ENCODE measurements around the gene HDGF. TPM values are rescaled to one million over a fixed set of nuclear protein-coding genes. Genes with fewer than 3 reads are reported as not detected.

Gene HDGF
- total and polyA plus RNA-seq, 9 of the 15 experiments (the other 6 are each of a cell fraction or from before 2014, with no cell fraction given) = 38.8 to 601 (median 400) TPM

DNA sequence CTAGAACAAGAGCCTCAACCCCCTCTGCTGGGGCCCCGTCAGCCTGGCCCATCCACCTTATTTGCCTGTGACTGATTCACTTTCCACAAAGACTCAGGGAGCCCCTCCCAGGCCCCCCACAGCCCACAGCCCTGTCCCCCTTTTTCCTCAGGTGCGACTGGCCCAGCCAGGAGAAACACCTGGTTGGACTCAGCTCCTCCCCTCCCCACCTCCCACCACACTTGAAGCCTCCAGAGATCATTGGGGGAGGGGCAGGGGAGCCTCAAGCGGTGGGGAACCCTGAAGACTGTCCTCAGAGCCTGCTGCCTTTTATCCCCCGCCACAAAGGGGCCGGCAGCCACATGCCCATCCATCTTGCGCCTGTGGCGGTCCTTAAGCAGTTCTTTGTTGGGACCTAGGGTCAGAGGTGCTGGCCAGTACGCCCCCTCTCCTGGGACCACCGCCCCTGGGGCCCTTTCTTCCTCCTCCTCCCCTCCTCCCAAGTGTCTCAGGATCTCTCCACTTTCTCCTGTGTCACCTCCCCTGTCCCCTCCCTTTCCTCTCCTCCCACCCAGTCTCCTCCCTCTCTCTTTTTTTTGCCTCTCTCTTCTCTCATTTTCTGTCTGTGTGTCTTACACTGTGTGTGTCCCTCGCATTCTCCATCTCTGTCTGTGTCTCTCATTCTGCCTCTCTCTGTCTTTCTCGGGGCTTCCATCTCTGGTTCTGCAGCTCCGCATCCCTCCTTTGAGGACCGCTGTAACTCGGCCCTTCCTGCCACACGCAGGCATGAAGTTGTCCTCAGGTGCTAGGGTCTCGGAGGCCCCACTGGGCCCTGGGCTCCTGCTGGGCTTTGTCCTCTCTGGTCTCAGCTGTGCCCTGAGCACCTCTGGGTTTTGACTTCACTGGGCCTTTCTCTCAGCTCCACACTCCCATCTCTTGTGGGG, 58.3 kb downstream of the HDGF start (continued):
- TF ChIP-seq COPS2 (conservative IDR thresholded peaks at IDR 0.05) = no peak
- TF ChIP-seq ZNF3 (CRISPR knock-in tag; IDR thresholded peaks at IDR 0.05) = no peak
- no peak for TF ChIP-seq HNRNPH1 (optimal IDR thresholded peaks at IDR 0.05; ENCODE audit: low read depth, low read length)
- TF ChIP-seq SMARCC2 (IDR thresholded peaks at IDR 0.05; ENCODE audit: low read depth) = no peak; the same call in 1 of the 2 replicates
- TF ChIP-seq, protein P1, sequence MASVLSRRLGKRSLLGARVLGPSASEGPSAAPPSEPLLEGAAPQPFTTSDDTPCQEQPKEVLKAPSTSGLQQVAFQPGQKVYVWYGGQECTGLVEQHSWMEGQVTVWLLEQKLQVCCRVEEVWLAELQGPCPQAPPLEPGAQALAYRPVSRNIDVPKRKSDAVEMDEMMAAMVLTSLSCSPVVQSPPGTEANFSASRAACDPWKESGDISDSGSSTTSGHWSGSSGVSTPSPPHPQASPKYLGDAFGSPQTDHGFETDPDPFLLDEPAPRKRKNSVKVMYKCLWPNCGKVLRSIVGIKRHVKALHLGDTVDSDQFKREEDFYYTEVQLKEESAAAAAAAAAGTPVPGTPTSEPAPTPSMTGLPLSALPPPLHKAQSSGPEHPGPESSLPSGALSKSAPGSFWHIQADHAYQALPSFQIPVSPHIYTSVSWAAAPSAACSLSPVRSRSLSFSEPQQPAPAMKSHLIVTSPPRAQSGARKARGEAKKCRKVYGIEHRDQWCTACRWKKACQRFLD (CRISPR knock-in tag; IDR thresholded peaks at IDR 0.05) = peak; percentile 74; the same call in 1 of the 2 replicates
- TF ChIP-seq NFYB (IDR thresholded peaks at IDR 0.05; ENCODE audit: extremely low read depth, insufficient read length) = no peak
- TF ChIP-seq GATAD2B (IDR thresholded peaks at IDR 0.05; ENCODE audit: borderline replicate concordance) = no peak; the same call in 1 of the 2 replicates
- TF ChIP-seq, protein P2, sequence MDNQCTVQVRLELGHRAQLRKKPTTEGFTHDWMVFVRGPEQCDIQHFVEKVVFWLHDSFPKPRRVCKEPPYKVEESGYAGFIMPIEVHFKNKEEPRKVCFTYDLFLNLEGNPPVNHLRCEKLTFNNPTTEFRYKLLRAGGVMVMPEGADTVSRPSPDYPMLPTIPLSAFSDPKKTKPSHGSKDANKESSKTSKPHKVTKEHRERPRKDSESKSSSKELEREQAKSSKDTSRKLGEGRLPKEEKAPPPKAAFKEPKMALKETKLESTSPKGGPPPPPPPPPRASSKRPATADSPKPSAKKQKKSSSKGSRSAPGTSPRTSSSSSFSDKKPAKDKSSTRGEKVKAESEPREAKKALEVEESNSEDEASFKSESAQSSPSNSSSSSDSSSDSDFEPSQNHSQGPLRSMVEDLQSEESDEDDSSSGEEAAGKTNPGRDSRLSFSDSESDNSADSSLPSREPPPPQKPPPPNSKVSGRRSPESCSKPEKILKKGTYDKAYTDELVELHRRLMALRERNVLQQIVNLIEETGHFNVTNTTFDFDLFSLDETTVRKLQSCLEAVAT (IDR thresholded peaks at IDR 0.05) = peak; percentile 74 to 79; a peak in 3 of 4 replicates
- peak; percentile 26 to 61; a peak in 1 of 4 replicates for TF ChIP-seq FOXK2 (conservative IDR thresholded peaks at IDR 0.05 in 1 of 2, IDR thresholded peaks at IDR 0.05 in 1 of 2; ENCODE audit: low read depth in 2 of 2)
- TF ChIP-seq RAD21 (CRISPR knock-in tag; conservative IDR thresholded peaks at IDR 0.05 in 1 of 2, IDR thresholded peaks at IDR 0.05 in 1 of 2) = no peak
- TF ChIP-seq, protein P3, sequence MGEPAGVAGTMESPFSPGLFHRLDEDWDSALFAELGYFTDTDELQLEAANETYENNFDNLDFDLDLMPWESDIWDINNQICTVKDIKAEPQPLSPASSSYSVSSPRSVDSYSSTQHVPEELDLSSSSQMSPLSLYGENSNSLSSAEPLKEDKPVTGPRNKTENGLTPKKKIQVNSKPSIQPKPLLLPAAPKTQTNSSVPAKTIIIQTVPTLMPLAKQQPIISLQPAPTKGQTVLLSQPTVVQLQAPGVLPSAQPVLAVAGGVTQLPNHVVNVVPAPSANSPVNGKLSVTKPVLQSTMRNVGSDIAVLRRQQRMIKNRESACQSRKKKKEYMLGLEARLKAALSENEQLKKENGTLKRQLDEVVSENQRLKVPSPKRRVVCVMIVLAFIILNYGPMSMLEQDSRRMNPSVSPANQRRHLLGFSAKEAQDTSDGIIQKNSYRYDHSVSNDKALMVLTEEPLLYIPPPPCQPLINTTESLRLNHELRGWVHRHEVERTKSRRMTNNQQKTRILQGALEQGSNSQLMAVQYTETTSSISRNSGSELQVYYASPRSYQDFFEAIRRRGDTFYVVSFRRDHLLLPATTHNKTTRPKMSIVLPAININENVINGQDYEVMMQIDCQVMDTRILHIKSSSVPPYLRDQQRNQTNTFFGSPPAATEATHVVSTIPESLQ (CRISPR knock-in tag; IDR thresholded peaks at IDR 0.05) = no peak
- TF ChIP-seq, protein P4, sequence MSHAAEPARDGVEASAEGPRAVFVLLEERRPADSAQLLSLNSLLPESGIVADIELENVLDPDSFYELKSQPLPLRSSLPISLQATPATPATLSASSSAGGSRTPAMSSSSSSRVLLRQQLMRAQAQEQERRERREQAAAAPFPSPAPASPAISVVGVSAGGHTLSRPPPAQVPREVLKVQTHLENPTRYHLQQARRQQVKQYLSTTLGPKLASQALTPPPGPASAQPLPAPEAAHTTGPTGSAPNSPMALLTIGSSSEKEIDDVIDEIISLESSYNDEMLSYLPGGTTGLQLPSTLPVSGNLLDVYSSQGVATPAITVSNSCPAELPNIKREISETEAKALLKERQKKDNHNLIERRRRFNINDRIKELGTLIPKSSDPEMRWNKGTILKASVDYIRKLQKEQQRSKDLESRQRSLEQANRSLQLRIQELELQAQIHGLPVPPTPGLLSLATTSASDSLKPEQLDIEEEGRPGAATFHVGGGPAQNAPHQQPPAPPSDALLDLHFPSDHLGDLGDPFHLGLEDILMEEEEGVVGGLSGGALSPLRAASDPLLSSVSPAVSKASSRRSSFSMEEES (CRISPR knock-in tag; IDR thresholded peaks at IDR 0.05) = no peak
- 0 out of 2 replicates have a peak, but pooled peaks have one; percentile 12 for TF ChIP-seq CTBP1 (IDR thresholded peaks at IDR 0.05; ENCODE audit: borderline replicate concordance)
- no peak for TF ChIP-seq KAT7 (CRISPR knock-in tag; IDR thresholded peaks at IDR 0.05; ENCODE audit: borderline replicate concordance)
- TF ChIP-seq NCOA1 (IDR thresholded peaks at IDR 0.05; ENCODE audit: low read depth) = no peak; the same call in 1 of the 2 replicates
- TF ChIP-seq, protein P5, sequence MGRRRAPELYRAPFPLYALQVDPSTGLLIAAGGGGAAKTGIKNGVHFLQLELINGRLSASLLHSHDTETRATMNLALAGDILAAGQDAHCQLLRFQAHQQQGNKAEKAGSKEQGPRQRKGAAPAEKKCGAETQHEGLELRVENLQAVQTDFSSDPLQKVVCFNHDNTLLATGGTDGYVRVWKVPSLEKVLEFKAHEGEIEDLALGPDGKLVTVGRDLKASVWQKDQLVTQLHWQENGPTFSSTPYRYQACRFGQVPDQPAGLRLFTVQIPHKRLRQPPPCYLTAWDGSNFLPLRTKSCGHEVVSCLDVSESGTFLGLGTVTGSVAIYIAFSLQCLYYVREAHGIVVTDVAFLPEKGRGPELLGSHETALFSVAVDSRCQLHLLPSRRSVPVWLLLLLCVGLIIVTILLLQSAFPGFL (CRISPR knock-in tag; IDR thresholded peaks at IDR 0.05) = no peak
- peak; percentile 80 for TF ChIP-seq POLR2A (conservative IDR thresholded peaks at IDR 0.05)
- no peak for TF ChIP-seq ZC3H11A (IDR thresholded peaks at IDR 0.05; ENCODE audit: low read depth, low read length)
- TF ChIP-seq TEAD1 (CRISPR knock-in tag; IDR thresholded peaks at IDR 0.05) = no peak

All from K562 (cell line).